SH-SY5Y (cell line): ENCODE data around the gene USP14.

Experiments used
- GATA2 ChIP-seq: IDR thresholded peaks from 2 replicates; pipeline ENCODE4 v1.6.1; 2011; ENCODE audit warnings: mild to moderate bottlenecking, low read depth, low read length
- GATA3 ChIP-seq: IDR thresholded peaks from 2 replicates; pipeline ENCODE4 v1.6.1; 2011; ENCODE audit warnings: low read depth, mild to moderate bottlenecking, low read length, moderate library complexity

DNA sequence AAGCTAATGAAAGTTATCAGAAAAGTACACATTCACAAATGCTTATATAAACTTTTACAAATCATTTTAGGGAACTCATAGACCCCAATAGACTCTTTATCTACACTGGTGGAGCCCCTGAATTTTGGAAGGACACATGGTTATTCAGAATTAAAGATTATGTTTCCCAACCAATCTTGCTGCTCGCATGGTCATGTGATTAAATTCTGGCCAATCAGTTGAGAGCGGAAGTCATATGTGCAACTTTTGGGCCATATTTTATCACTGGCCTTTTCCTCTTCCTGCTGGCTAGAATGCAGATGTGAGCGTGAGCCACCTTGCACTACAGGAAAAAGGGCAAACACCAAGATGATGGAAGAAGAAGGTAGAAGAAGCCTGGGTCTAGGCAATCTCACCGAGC, 89.7 kb downstream of the USP14 start:
- TF ChIP-seq GATA2: no peak
- TF ChIP-seq GATA3: no peak
